Panc1 (cell line): ENCODE measurements around the gene ASAP2. TPM values are rescaled to one million over a fixed set of nuclear protein-coding genes. Genes with fewer than 3 reads are reported as not detected.

Experiments
- ATAC-seq: fragments of 200-7000 bp; cut with Tn5 transposase; 2 replicates; pipeline ENCODE4 v1.9.1; 2020; ENCODE audit warnings: mild to moderate bottlenecking, moderate library complexity
- BruUV-seq: library from RNA; stranded (reverse); fragments of 400-500 nt; replicated peaks from 2 replicates; lab custom pipeline; 2021; lab: Mats Ljungman, UMichigan
- CTCF ChIA-PET: fragments of 300-600 bp; sonication (Branson Sonifier 250); formaldehyde crosslinking; loops from one replicate; lab custom pipeline; 2022; ENCODE audit warnings: antibody characterized with exemption; lab: Charles Lee
- POLR2A ChIA-PET: fragments of 300-600 bp; sonication (Branson Sonifier 250); formaldehyde crosslinking; loops from one replicate; lab custom pipeline; 2022; ENCODE audit warnings: antibody characterized with exemption; lab: Charles Lee
- DNase-seq: peaks from one replicate; pipeline ENCODE4 v3.0.0-alpha.2; 2010; ENCODE audit warnings: low read depth, low spot score
- H3K27ac ChIP-seq: 2 replicates; pipeline ENCODE4 v1.5.1; 2011; ENCODE audit warnings: mild to moderate bottlenecking, low read length, inconsistent platforms
- H3K27me3 ChIP-seq: fragments of 200-500 bp; sonication (Bioruptor generic); 2 replicates; pipeline ENCODE4 v1.6.0; 2014; ENCODE audit warnings: low read length, inconsistent platforms; ENCODE audit not compliant: control insufficient read depth, insufficient read depth
- H3K36me3 ChIP-seq: fragments of 200-500 bp; sonication (Bioruptor generic); 2 replicates; pipeline ENCODE4 v1.5.1; 2014; ENCODE audit warnings: inconsistent platforms, mild to moderate bottlenecking, low read length, moderate library complexity; ENCODE audit not compliant: control insufficient read depth, insufficient read depth
- H3K4me1 ChIP-seq: 2 replicates; pipeline ENCODE4 v1.5.1; 2011; ENCODE audit warnings: inconsistent platforms, mild to moderate bottlenecking, low read length, moderate library complexity; ENCODE audit not compliant: control insufficient read depth, insufficient read depth
- H3K4me3 ChIP-seq, 2 experiments: 2 replicates each; pipeline ENCODE4 v1.5.1; 2011 to 2012; ENCODE audit warnings: low read depth in 2 of 2, low read length in 2 of 2, mild to moderate bottlenecking in 2 of 2, inconsistent platforms in 1 of 2, moderate library complexity in 1 of 2
- H3K9me3 ChIP-seq: fragments of 200-500 bp; sonication (Bioruptor generic); 2 replicates; pipeline ENCODE4 v1.5.1; 2014; ENCODE audit warnings: low read depth, mild to moderate bottlenecking, inconsistent platforms, low read length, moderate library complexity; ENCODE audit not compliant: control insufficient read depth, insufficient read depth
- POLR2AphosphoS5 ChIP-seq: IDR thresholded peaks from 2 replicates; pipeline ENCODE4 v1.6.1; 2012; ENCODE audit warnings: mild to moderate bottlenecking, low read depth, low read length, moderate library complexity
- REST ChIP-seq, 2 experiments: IDR thresholded peaks; 2 replicates each; pipeline ENCODE4 v1.6.1; 2011 to 2012; ENCODE audit warnings: low read depth in 2 of 2, control low read depth in 1 of 2, low read length in 1 of 2, mild to moderate bottlenecking in 1 of 2, moderate library complexity in 1 of 2; ENCODE audit not compliant: insufficient read depth in 1 of 2
- SIN3A ChIP-seq: IDR thresholded peaks from 2 replicates; pipeline ENCODE4 v1.6.1; 2012; ENCODE audit warnings: low read depth, mild to moderate bottlenecking, low read length, moderate library complexity, borderline replicate concordance; ENCODE audit not compliant: insufficient read depth
- TCF7L2 ChIP-seq: IDR thresholded peaks from 2 replicates; pipeline ENCODE4 v1.6.1; 2011; ENCODE audit warnings: mild to moderate bottlenecking, low read depth, low read length, inconsistent platforms
- in situ Hi-C: cut with HindIII; loops from 2 replicates; pipeline ENCODE4 v1.10.0; 2016; ENCODE audit warnings: low sequenced_read_pairs, low pct_unique_long_range_greater_than_20kb
- intact Hi-C: fragments of 100-400 bp; cut with micrococcal nuclease; formaldehyde crosslinking; loops from one replicate; pipeline ENCODE4 v1.10.0; 2022; ENCODE audit not compliant: unreplicated experiment
- total RNA-seq: library from RNA; stranded (reverse); gene quantifications from one replicate; pipeline ENCODE4 v1.2.1, GENCODE V29; 2021; ENCODE audit not compliant: unreplicated experiment
- TF ChIP-seq, protein P1 (sequence below): fragments of 450-650 bp; IDR thresholded peaks from 2 replicates; pipeline ENCODE4 v1.5.1; 2017; ENCODE audit warnings: mild to moderate bottlenecking

The ASAP2 gene
- total RNA-seq, 1 experiment from 2014 or later, result 107 TPM

GRCh38 chr2:9178904-9179571 is 27.6 kb upstream of the ASAP2 start:
- TF ChIP-seq TCF7L2 (no peak), SIN3A (no peak), POLR2AphosphoS5 (no peak), REST (IDR thresholded peaks at IDR 0.05; ENCODE audit: insufficient read depth in 1 of 2, low read depth in 2 of 2, low read length in 1 of 2) (no peak)
- TF ChIP-seq, protein P1, sequence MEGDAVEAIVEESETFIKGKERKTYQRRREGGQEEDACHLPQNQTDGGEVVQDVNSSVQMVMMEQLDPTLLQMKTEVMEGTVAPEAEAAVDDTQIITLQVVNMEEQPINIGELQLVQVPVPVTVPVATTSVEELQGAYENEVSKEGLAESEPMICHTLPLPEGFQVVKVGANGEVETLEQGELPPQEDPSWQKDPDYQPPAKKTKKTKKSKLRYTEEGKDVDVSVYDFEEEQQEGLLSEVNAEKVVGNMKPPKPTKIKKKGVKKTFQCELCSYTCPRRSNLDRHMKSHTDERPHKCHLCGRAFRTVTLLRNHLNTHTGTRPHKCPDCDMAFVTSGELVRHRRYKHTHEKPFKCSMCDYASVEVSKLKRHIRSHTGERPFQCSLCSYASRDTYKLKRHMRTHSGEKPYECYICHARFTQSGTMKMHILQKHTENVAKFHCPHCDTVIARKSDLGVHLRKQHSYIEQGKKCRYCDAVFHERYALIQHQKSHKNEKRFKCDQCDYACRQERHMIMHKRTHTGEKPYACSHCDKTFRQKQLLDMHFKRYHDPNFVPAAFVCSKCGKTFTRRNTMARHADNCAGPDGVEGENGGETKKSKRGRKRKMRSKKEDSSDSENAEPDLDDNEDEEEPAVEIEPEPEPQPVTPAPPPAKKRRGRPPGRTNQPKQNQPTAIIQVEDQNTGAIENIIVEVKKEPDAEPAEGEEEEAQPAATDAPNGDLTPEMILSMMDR, result no peak
- no peaks in the 10 kb centered on the region for H3K9me3 ChIP-seq
- peak overlapping the region; percentile 83 for H3K27ac ChIP-seq
- ATAC-seq, result peak; percentile 62
- peaks cover 25% of the 10 kb centered on the region for H3K4me1 ChIP-seq
- intact Hi-C loops, result no loop called here
- POLR2A ChIA-PET, result interaction anchor here (0.6 kb wide), 1 partner anchor 35 kb away, joined by 5 read pairs; no protein-coding TSS in a partner anchor
- no peaks in the 10 kb centered on the region for H3K27me3 ChIP-seq
- BruUV-seq, result no TSS peak
- H3K4me3 ChIP-seq, result no peak overlapping the region; a peak in 1 of 4 replicates
- H3K36me3 ChIP-seq, result no peaks in the 10 kb centered on the region
- CTCF ChIA-PET, result no interaction called here
- in situ Hi-C loops, result no loop called here
- DNase-seq, result no peak

DNA sequence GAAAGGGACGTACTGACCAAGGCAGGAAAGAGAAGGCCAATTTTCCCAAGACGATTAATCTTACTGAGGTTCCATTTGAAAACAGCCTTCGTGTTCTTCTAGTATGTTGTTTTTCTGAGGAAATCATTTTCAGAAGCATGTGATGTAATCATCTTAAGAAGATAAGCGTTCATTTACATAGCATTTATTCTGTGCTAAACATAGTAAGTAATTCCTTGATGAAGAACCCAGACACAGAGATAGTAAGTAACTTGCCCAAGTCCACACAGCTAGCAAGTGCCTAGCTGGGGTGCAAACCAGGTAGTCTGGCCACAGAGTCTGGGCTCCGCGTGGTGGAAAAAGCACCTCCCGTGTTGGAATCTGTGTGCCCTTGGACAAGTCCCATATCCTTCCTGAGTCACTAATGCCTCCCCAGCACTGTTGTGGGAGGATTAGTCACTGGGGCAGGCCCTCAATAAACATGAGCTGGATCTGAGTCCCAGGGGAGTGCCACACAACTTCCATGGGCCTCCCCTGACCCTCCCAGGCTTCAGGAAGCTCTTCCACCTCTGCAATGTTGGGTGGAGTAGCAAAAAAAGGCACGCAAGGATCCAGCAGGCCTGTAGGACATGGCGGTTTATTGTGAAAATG is 26.9 kb upstream of the ASAP2 start:
- ChIA-PET CTCF (no interaction called here), POLR2A (no interaction called here)
- peak; percentile 94 for ATAC-seq
- intact Hi-C loops, result no loop called here
- Histone ChIP-seq H3K27ac (peak overlapping the region; percentile 83), H3K9me3 (no peaks in the 10 kb centered on the region), H3K4me1 (peaks cover 25% of the 10 kb centered on the region), H3K36me3 (no peaks in the 10 kb centered on the region), H3K4me3 (no peak overlapping the region; a peak in 1 of 4 replicates), H3K27me3 (no peaks in the 10 kb centered on the region)
- in situ Hi-C loops, result no loop called here
- TF ChIP-seq, protein P1, result no peak
- TF ChIP-seq POLR2AphosphoS5, result peak; percentile 36; the same call in 1 of the 2 replicates
- no peak for TF ChIP-seq SIN3A
- TF ChIP-seq REST (IDR thresholded peaks at IDR 0.05; ENCODE audit: insufficient read depth in 1 of 2, low read depth in 2 of 2, low read length in 1 of 2), result no peak
- BruUV-seq, result no TSS peak
- DNase-seq, result peak; percentile 78
